HepG2 (cell line): ENCODE data around the gene TMEM14C. TPM values are rescaled to one million over a fixed set of nuclear protein-coding genes. Genes with fewer than 3 reads are reported as not detected.

Experiments used
- EZH2 ChIP-seq: conservative IDR thresholded peaks from 2 replicates; pipeline ENCODE4 v1.6.1; 2012; ENCODE audit warnings: mild to moderate bottlenecking, low read depth, low read length, moderate library complexity
- GABPA ChIP-seq, 2 experiments: IDR thresholded peaks; 2 replicates each; pipeline ENCODE4 v1.6.1; 2011 to 2016; ENCODE audit warnings: low read depth in 2 of 2, low read length in 1 of 2, missing biosample characterization in 1 of 2, missing genetic modification characterization in 1 of 2
- KAT8 ChIP-seq: IDR thresholded peaks from 2 replicates; pipeline ENCODE4 v1.6.1; 2016; ENCODE audit warnings: missing genetic modification reagents, missing compliant biosample characterization
- KDM2A ChIP-seq: sonication (generic); formaldehyde crosslinking; IDR thresholded peaks from 2 replicates; pipeline ENCODE4 v1.4.0; 2020; ENCODE audit warnings: low read depth, missing genetic modification reagents, borderline replicate concordance
- MYC ChIP-seq: sonication (generic); formaldehyde crosslinking; IDR thresholded peaks from 2 replicates; pipeline ENCODE4 v1.9.0; 2021; ENCODE audit warnings: missing genetic modification reagents, borderline replicate concordance
- NR2F2 ChIP-seq: IDR thresholded peaks from 2 replicates; pipeline ENCODE4 v1.6.1; 2012; ENCODE audit warnings: low read depth, inconsistent platforms, borderline replicate concordance
- SIN3B ChIP-seq: fragments of 150-350 bp; IDR thresholded peaks from 2 replicates; pipeline ENCODE4 v1.6.1; 2014; ENCODE audit warnings: low read length
- ZNF234 ChIP-seq: sonication (generic); formaldehyde crosslinking; conservative IDR thresholded peaks from 2 replicates; pipeline ENCODE4 v1.5.1; 2020; ENCODE audit warnings: mild to moderate bottlenecking, missing genetic modification reagents
- ZNF34 ChIP-seq: sonication (generic); formaldehyde crosslinking; IDR thresholded peaks from 2 replicates; pipeline ENCODE4 v1.4.0; 2020; ENCODE audit warnings: mild to moderate bottlenecking, missing genetic modification reagents, borderline replicate concordance
- ZNF605 ChIP-seq: sonication (generic); formaldehyde crosslinking; IDR thresholded peaks from 2 replicates; pipeline ENCODE4 v1.8.0; 2022; ENCODE audit warnings: mild to moderate bottlenecking, missing genetic modification reagents
- ZNF749 ChIP-seq: sonication (generic); formaldehyde crosslinking; IDR thresholded peaks from 2 replicates; pipeline ENCODE4 v1.8.0; 2022; ENCODE audit warnings: mild to moderate bottlenecking, missing genetic modification reagents, moderate library complexity, borderline replicate concordance
- polyA plus RNA-seq, 8 experiments: library from polyadenylated mRNA; depleted of rRNA in 3 of 8; stranded (reverse) in 7 of 8; unstranded in 1 of 8; fragments of >200 nt; fragmentation: Illumina TruSeq in 4 of 8; extraction: Trizol in 4 of 8; gene quantifications; 2 replicates each; pipeline versions ENCODE4 v1.2.1 to v1.2.3, GENCODE V29; 2011 to 2016; ENCODE audit warnings: low read depth in 4 of 8, missing spikeins in 1 of 8, mixed read lengths in 1 of 8; ENCODE audit not compliant: insufficient read depth in 1 of 8
- total RNA-seq, 5 experiments: library from RNA; depleted of rRNA; stranded (reverse); fragments of >200 nt; fragmentation: Illumina TruSeq; extraction: Trizol; gene quantifications; 2 replicates each; pipeline ENCODE4 v1.2.3, GENCODE V29; 2016; ENCODE audit warnings: low read depth in 1 of 5
- TF ChIP-seq, protein P1 (sequence below): sonication (generic); formaldehyde crosslinking; IDR thresholded peaks from 2 replicates; pipeline ENCODE4 v1.4.0; 2020; ENCODE audit warnings: mild to moderate bottlenecking, missing genetic modification reagents
- TF ChIP-seq, protein P2 (sequence below): sonication (generic); formaldehyde crosslinking; IDR thresholded peaks from 2 replicates; pipeline ENCODE4 v1.9.0; 2021; ENCODE audit warnings: missing genetic modification reagents, borderline replicate concordance
- TF ChIP-seq, protein P3 (sequence below): sonication (generic); formaldehyde crosslinking; IDR thresholded peaks from 2 replicates; pipeline ENCODE4 v1.4.0; 2020; ENCODE audit warnings: mild to moderate bottlenecking, missing genetic modification reagents
- TF ChIP-seq, protein P4 (sequence below): sonication (generic); formaldehyde crosslinking; IDR thresholded peaks from 2 replicates; pipeline ENCODE4 v1.8.0; 2022; ENCODE audit warnings: mild to moderate bottlenecking, missing genetic modification reagents, moderate library complexity
- TF ChIP-seq, protein P5 (sequence below): conservative IDR thresholded peaks from 2 replicates; pipeline ENCODE4 v1.6.1; 2018; ENCODE audit warnings: missing genetic modification reagents

TMEM14C gene
- total and polyA plus RNA-seq, 2 of the 13 experiments (the other 11 are each of a cell fraction or from before 2014, with no cell fraction given): 184 TPM

DNA sequence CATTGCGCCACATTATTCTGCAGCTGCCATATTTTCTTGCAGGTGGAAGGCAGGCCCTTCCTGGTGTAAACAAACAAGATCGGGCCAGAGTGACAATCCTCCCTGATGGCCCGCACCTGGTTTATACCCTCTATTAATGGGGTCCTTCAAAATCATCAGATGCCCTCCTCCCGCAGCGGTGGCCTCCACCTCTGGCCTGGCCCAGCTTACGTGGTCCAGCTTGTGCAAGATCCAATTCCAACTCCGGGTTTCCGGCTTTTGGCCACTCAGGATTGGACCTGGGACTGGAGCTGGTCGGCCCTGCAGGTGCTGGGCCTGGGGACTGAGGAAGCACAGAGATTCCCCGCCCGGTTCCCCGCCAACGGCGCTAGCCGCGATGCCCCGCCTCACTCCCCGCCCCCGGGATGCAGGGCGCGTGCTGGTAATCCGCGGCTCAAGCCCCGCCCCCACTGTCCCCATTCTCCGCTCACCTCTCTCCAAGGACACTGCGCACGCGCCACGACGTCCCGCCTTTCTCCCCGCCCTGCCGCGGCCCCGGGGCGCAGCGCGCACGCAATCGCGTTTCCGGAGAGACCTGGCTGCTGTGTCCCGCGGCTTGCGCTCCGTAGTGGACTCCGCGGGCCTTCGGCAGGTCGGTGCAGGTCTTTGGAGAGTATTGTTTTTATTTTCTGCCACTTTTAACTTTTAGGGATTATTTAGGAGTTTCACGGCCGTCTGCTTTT, 24.5 kb downstream of the TMEM14C start, which contains the start of gene TMEM14B (continued):
- TF ChIP-seq, protein P1, sequence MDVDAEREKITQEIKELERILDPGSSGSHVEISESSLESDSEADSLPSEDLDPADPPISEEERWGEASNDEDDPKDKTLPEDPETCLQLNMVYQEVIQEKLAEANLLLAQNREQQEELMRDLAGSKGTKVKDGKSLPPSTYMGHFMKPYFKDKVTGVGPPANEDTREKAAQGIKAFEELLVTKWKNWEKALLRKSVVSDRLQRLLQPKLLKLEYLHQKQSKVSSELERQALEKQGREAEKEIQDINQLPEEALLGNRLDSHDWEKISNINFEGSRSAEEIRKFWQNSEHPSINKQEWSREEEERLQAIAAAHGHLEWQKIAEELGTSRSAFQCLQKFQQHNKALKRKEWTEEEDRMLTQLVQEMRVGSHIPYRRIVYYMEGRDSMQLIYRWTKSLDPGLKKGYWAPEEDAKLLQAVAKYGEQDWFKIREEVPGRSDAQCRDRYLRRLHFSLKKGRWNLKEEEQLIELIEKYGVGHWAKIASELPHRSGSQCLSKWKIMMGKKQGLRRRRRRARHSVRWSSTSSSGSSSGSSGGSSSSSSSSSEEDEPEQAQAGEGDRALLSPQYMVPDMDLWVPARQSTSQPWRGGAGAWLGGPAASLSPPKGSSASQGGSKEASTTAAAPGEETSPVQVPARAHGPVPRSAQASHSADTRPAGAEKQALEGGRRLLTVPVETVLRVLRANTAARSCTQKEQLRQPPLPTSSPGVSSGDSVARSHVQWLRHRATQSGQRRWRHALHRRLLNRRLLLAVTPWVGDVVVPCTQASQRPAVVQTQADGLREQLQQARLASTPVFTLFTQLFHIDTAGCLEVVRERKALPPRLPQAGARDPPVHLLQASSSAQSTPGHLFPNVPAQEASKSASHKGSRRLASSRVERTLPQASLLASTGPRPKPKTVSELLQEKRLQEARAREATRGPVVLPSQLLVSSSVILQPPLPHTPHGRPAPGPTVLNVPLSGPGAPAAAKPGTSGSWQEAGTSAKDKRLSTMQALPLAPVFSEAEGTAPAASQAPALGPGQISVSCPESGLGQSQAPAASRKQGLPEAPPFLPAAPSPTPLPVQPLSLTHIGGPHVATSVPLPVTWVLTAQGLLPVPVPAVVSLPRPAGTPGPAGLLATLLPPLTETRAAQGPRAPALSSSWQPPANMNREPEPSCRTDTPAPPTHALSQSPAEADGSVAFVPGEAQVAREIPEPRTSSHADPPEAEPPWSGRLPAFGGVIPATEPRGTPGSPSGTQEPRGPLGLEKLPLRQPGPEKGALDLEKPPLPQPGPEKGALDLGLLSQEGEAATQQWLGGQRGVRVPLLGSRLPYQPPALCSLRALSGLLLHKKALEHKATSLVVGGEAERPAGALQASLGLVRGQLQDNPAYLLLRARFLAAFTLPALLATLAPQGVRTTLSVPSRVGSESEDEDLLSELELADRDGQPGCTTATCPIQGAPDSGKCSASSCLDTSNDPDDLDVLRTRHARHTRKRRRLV (CRISPR knock-in tag): peak; percentile 97
- TF ChIP-seq, protein P2, sequence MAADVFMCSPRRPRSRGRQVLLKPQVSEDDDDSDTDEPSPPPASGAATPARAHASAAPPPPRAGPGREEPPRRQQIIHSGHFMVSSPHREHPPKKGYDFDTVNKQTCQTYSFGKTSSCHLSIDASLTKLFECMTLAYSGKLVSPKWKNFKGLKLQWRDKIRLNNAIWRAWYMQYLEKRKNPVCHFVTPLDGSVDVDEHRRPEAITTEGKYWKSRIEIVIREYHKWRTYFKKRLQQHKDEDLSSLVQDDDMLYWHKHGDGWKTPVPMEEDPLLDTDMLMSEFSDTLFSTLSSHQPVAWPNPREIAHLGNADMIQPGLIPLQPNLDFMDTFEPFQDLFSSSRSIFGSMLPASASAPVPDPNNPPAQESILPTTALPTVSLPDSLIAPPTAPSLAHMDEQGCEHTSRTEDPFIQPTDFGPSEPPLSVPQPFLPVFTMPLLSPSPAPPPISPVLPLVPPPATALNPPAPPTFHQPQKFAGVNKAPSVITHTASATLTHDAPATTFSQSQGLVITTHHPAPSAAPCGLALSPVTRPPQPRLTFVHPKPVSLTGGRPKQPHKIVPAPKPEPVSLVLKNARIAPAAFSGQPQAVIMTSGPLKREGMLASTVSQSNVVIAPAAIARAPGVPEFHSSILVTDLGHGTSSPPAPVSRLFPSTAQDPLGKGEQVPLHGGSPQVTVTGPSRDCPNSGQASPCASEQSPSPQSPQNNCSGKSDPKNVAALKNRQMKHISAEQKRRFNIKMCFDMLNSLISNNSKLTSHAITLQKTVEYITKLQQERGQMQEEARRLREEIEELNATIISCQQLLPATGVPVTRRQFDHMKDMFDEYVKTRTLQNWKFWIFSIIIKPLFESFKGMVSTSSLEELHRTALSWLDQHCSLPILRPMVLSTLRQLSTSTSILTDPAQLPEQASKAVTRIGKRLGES: 0 out of 2 replicates have a peak, but pooled peaks have one; percentile 53
- TF ChIP-seq ZNF605 (CRISPR knock-in tag) (peak; percentile 94), ZNF234 (CRISPR knock-in tag) (no peak), ZNF34 (CRISPR knock-in tag) (peak; percentile 98), GABPA (IDR thresholded peaks at IDR 0.05; ENCODE audit: low read depth, low read length) (peak; percentile 63), GABPA (CRISPR knock-in tag; IDR thresholded peaks at IDR 0.05; ENCODE audit: low read depth) (peak; percentile 78), MYC (CRISPR knock-in tag) (peak; percentile 96), NR2F2 (peak; percentile 28; the same call in 1 of the 2 replicates), KDM2A (CRISPR knock-in tag) (peak; percentile 100), KAT8 (CRISPR knock-in tag) (peak; percentile 94), EZH2 (no peak), ZNF749 (CRISPR knock-in tag) (no peak), SIN3B (peak; percentile 12; the same call in 1 of the 2 replicates)
- TF ChIP-seq, protein P3, sequence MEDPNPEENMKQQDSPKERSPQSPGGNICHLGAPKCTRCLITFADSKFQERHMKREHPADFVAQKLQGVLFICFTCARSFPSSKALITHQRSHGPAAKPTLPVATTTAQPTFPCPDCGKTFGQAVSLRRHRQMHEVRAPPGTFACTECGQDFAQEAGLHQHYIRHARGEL (CRISPR knock-in tag): peak; percentile 79; the same call in 1 of the 2 replicates
- TF ChIP-seq, protein P4, sequence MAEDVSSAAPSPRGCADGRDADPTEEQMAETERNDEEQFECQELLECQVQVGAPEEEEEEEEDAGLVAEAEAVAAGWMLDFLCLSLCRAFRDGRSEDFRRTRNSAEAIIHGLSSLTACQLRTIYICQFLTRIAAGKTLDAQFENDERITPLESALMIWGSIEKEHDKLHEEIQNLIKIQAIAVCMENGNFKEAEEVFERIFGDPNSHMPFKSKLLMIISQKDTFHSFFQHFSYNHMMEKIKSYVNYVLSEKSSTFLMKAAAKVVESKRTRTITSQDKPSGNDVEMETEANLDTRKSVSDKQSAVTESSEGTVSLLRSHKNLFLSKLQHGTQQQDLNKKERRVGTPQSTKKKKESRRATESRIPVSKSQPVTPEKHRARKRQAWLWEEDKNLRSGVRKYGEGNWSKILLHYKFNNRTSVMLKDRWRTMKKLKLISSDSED: 0 out of 2 replicates have a peak, but pooled peaks have one; percentile 59
- TF ChIP-seq, protein P5, sequence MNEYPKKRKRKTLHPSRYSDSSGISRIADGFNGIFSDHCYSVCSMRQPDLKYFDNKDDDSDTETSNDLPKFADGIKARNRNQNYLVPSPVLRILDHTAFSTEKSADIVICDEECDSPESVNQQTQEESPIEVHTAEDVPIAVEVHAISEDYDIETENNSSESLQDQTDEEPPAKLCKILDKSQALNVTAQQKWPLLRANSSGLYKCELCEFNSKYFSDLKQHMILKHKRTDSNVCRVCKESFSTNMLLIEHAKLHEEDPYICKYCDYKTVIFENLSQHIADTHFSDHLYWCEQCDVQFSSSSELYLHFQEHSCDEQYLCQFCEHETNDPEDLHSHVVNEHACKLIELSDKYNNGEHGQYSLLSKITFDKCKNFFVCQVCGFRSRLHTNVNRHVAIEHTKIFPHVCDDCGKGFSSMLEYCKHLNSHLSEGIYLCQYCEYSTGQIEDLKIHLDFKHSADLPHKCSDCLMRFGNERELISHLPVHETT: peak; percentile 99
